Panc1 (cell line): ENCODE measurements around the gene C11orf52. TPM values are rescaled to one million over a fixed set of nuclear protein-coding genes. Genes with fewer than 3 reads are reported as not detected.

Experiments
- ATAC-seq: fragments of 200-7000 bp; cut with Tn5 transposase; 2 replicates; pipeline ENCODE4 v1.9.1; 2020; ENCODE audit warnings: mild to moderate bottlenecking, moderate library complexity
- BruUV-seq: library from RNA; stranded (reverse); fragments of 400-500 nt; replicated peaks from 2 replicates; lab custom pipeline; 2021; lab: Mats Ljungman, UMichigan
- CTCF ChIA-PET: fragments of 300-600 bp; sonication (Branson Sonifier 250); formaldehyde crosslinking; loops from one replicate; lab custom pipeline; 2022; ENCODE audit warnings: antibody characterized with exemption; lab: Charles Lee
- POLR2A ChIA-PET: fragments of 300-600 bp; sonication (Branson Sonifier 250); formaldehyde crosslinking; loops from one replicate; lab custom pipeline; 2022; ENCODE audit warnings: antibody characterized with exemption; lab: Charles Lee
- DNase-seq: peaks from one replicate; pipeline ENCODE4 v3.0.0-alpha.2; 2010; ENCODE audit warnings: low read depth, low spot score
- H3K27ac ChIP-seq: 2 replicates; pipeline ENCODE4 v1.5.1; 2011; ENCODE audit warnings: mild to moderate bottlenecking, low read length, inconsistent platforms
- H3K27me3 ChIP-seq: fragments of 200-500 bp; sonication (Bioruptor generic); 2 replicates; pipeline ENCODE4 v1.6.0; 2014; ENCODE audit warnings: low read length, inconsistent platforms; ENCODE audit not compliant: control insufficient read depth, insufficient read depth
- H3K36me3 ChIP-seq: fragments of 200-500 bp; sonication (Bioruptor generic); 2 replicates; pipeline ENCODE4 v1.5.1; 2014; ENCODE audit warnings: inconsistent platforms, mild to moderate bottlenecking, low read length, moderate library complexity; ENCODE audit not compliant: control insufficient read depth, insufficient read depth
- H3K4me1 ChIP-seq: 2 replicates; pipeline ENCODE4 v1.5.1; 2011; ENCODE audit warnings: inconsistent platforms, mild to moderate bottlenecking, low read length, moderate library complexity; ENCODE audit not compliant: control insufficient read depth, insufficient read depth
- H3K4me3 ChIP-seq, 2 experiments: 2 replicates each; pipeline ENCODE4 v1.5.1; 2011 to 2012; ENCODE audit warnings: low read depth in 2 of 2, low read length in 2 of 2, mild to moderate bottlenecking in 2 of 2, inconsistent platforms in 1 of 2, moderate library complexity in 1 of 2
- H3K9me3 ChIP-seq: fragments of 200-500 bp; sonication (Bioruptor generic); 2 replicates; pipeline ENCODE4 v1.5.1; 2014; ENCODE audit warnings: low read depth, mild to moderate bottlenecking, inconsistent platforms, low read length, moderate library complexity; ENCODE audit not compliant: control insufficient read depth, insufficient read depth
- POLR2AphosphoS5 ChIP-seq: IDR thresholded peaks from 2 replicates; pipeline ENCODE4 v1.6.1; 2012; ENCODE audit warnings: mild to moderate bottlenecking, low read depth, low read length, moderate library complexity
- SIN3A ChIP-seq: IDR thresholded peaks from 2 replicates; pipeline ENCODE4 v1.6.1; 2012; ENCODE audit warnings: low read depth, mild to moderate bottlenecking, low read length, moderate library complexity, borderline replicate concordance; ENCODE audit not compliant: insufficient read depth
- TCF7L2 ChIP-seq: IDR thresholded peaks from 2 replicates; pipeline ENCODE4 v1.6.1; 2011; ENCODE audit warnings: mild to moderate bottlenecking, low read depth, low read length, inconsistent platforms
- in situ Hi-C: cut with HindIII; loops from 2 replicates; pipeline ENCODE4 v1.10.0; 2016; ENCODE audit warnings: low sequenced_read_pairs, low pct_unique_long_range_greater_than_20kb
- intact Hi-C: fragments of 100-400 bp; cut with micrococcal nuclease; formaldehyde crosslinking; loops from one replicate; pipeline ENCODE4 v1.10.0; 2022; ENCODE audit not compliant: unreplicated experiment
- total RNA-seq: library from RNA; stranded (reverse); gene quantifications from one replicate; pipeline ENCODE4 v1.2.1, GENCODE V29; 2021; ENCODE audit not compliant: unreplicated experiment
- TF ChIP-seq, protein P1 (sequence below), 2 experiments: IDR thresholded peaks; 2 replicates each; pipeline ENCODE4 v1.6.1; 2011 to 2012; ENCODE audit warnings: low read depth in 2 of 2, control low read depth in 1 of 2, low read length in 1 of 2, mild to moderate bottlenecking in 1 of 2, moderate library complexity in 1 of 2; ENCODE audit not compliant: insufficient read depth in 1 of 2
- TF ChIP-seq, protein P2 (sequence below): fragments of 450-650 bp; IDR thresholded peaks from 2 replicates; pipeline ENCODE4 v1.5.1; 2017; ENCODE audit warnings: mild to moderate bottlenecking

The C11orf52 gene
- total RNA-seq, 1 experiment from 2014 or later, result not detected

DNA sequence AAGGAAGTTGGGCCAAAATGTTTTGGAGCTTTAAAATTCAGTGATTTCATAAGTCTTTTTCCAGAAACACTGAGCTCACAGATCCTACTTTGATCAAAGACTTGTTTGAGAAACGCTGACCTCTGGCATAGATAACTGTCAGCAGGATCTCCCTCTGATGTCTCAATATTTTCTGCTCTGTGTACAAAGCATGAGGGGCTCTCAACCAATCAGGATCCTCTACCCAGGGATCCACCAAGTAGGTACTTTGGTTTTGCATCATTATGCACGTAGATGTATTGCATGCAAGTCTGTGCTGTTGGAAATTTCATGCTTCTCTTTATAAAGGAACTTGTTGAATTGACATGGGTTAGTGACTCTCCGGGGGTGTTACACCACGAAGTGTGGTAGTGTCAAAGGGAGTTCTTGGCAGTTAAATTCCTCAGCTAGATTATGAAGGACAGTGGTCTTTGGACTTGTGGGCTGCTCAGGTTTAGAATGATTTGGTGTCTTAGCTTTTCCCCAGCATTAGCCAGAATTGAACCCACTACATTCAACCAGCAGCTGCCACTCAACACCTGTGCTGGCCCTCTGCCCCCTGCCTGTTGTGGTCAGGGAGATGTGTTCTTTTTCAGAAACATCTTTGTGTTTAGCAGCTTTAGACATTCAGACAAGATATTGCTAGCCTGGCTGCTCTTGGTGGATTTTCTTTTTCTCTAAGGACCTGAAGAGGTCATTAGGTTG, 16.8 kb downstream of the C11orf52 start:
- Histone ChIP-seq H3K27ac (no peak overlapping the region), H3K27me3 (no peaks in the 10 kb centered on the region), H3K4me1 (peaks cover 22% of the 10 kb centered on the region), H3K4me3 (no peak overlapping the region), H3K9me3 (no peaks in the 10 kb centered on the region), H3K36me3 (no peaks in the 10 kb centered on the region)
- in situ Hi-C loops, result no loop called here
- TF ChIP-seq POLR2AphosphoS5, result no peak
- TF ChIP-seq SIN3A, result no peak
- no peak for TF ChIP-seq TCF7L2
- TF ChIP-seq, protein P1, sequence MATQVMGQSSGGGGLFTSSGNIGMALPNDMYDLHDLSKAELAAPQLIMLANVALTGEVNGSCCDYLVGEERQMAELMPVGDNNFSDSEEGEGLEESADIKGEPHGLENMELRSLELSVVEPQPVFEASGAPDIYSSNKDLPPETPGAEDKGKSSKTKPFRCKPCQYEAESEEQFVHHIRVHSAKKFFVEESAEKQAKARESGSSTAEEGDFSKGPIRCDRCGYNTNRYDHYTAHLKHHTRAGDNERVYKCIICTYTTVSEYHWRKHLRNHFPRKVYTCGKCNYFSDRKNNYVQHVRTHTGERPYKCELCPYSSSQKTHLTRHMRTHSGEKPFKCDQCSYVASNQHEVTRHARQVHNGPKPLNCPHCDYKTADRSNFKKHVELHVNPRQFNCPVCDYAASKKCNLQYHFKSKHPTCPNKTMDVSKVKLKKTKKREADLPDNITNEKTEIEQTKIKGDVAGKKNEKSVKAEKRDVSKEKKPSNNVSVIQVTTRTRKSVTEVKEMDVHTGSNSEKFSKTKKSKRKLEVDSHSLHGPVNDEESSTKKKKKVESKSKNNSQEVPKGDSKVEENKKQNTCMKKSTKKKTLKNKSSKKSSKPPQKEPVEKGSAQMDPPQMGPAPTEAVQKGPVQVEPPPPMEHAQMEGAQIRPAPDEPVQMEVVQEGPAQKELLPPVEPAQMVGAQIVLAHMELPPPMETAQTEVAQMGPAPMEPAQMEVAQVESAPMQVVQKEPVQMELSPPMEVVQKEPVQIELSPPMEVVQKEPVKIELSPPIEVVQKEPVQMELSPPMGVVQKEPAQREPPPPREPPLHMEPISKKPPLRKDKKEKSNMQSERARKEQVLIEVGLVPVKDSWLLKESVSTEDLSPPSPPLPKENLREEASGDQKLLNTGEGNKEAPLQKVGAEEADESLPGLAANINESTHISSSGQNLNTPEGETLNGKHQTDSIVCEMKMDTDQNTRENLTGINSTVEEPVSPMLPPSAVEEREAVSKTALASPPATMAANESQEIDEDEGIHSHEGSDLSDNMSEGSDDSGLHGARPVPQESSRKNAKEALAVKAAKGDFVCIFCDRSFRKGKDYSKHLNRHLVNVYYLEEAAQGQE (IDR thresholded peaks at IDR 0.05; ENCODE audit: insufficient read depth in 1 of 2, low read depth in 2 of 2, low read length in 1 of 2), result no peak
- TF ChIP-seq, protein P2, sequence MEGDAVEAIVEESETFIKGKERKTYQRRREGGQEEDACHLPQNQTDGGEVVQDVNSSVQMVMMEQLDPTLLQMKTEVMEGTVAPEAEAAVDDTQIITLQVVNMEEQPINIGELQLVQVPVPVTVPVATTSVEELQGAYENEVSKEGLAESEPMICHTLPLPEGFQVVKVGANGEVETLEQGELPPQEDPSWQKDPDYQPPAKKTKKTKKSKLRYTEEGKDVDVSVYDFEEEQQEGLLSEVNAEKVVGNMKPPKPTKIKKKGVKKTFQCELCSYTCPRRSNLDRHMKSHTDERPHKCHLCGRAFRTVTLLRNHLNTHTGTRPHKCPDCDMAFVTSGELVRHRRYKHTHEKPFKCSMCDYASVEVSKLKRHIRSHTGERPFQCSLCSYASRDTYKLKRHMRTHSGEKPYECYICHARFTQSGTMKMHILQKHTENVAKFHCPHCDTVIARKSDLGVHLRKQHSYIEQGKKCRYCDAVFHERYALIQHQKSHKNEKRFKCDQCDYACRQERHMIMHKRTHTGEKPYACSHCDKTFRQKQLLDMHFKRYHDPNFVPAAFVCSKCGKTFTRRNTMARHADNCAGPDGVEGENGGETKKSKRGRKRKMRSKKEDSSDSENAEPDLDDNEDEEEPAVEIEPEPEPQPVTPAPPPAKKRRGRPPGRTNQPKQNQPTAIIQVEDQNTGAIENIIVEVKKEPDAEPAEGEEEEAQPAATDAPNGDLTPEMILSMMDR, result no peak
- POLR2A ChIA-PET, result interaction anchor here (0.6 to 1.0 kb wide), 2 partner anchors 9 to 214 kb away, joined by 3 to 20 read pairs; no protein-coding TSS in a partner anchor
- intact Hi-C loops, result no loop called here
- DNase-seq (no peak), ATAC-seq (no peak)
- BruUV-seq, result no TSS peak
- CTCF ChIA-PET, result interaction anchor here (2.0 kb wide), 1 partner anchor 46 kb away, joined by 7 read pairs; no protein-coding TSS in a partner anchor

DNA sequence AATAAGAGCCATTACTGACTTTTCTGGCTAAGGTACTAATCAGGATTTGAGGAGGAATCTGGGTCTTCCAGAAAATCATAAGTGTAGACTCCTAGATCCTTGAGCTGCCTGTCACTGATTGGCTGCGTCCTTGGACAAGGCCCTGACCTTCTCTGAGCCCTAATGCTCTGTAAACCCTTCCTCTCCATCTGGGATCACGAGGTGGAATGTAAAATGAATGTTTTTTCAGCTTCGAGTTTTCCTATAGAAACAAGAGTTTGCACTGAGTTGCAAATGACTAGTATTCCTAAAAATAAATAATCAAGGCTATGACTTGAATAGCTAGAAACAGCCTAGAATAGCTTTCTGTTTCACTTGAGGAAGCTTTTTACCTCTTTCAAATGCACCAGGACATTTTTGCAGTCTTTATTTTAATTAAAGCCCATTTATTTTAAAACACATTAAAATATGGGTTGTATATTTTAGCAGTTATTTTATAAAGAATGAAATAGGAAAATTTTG, 17.4 kb downstream of the C11orf52 start:
- Histone ChIP-seq H3K27me3 (no peaks in the 10 kb centered on the region), H3K4me1 (peaks cover 22% of the 10 kb centered on the region), H3K36me3 (no peaks in the 10 kb centered on the region), H3K27ac (no peak overlapping the region), H3K4me3 (peak overlapping the region in 1 of 2 experiments; percentile 77; a peak in 2 of 4 replicates), H3K9me3 (no peaks in the 10 kb centered on the region)
- ChIA-PET POLR2A (interaction anchor here (0.6 to 1.0 kb wide), 4 partner anchors 9 to 1438 kb away, joined by 3 to 20 read pairs (median 5); no protein-coding TSS in a partner anchor), CTCF (interaction anchor here (0.5 to 0.6 kb wide), 2 partner anchors 41 to 345 kb away, joined by 3 to 4 read pairs; no protein-coding TSS in a partner anchor)
- no TSS peak for BruUV-seq
- in situ Hi-C loops (no loop called here), intact Hi-C loops (no loop called here)
- ATAC-seq (no peak), DNase-seq (no peak)
- TF ChIP-seq POLR2AphosphoS5 (no peak), SIN3A (no peak)
- TF ChIP-seq, protein P1 (IDR thresholded peaks at IDR 0.05; ENCODE audit: insufficient read depth in 1 of 2, low read depth in 2 of 2, low read length in 1 of 2), result no peak
- TF ChIP-seq, protein P2, result no peak
